Neural progenitor cell (in vitro differentiated cells): ENCODE results near the gene FAM204A. TPM values are rescaled to one million over a fixed set of nuclear protein-coding genes. Genes with fewer than 3 reads are reported as not detected.

ENCODE experiments used
- DNase-seq: peaks from one replicate; pipeline ENCODE4 v3.0.0-alpha.2; 2016; ENCODE audit warnings: low spot score
- H2AFZ ChIP-seq: fragments of 200-600 bp; sonication (generic); replicated peaks from 2 replicates; pipeline ENCODE4 v1.6.1; 2016; ENCODE audit warnings: antibody characterized with exemption
- H3F3A ChIP-seq: fragments of 200-600 bp; sonication (generic); 2 replicates; pipeline ENCODE4 v1.6.1; 2016; ENCODE audit warnings: antibody characterized with exemption, low read depth
- H3K27ac ChIP-seq: fragments of 200-600 bp; sonication (generic); 2 replicates; pipeline ENCODE4 v1.5.1; 2016; ENCODE audit warnings: mild to moderate bottlenecking
- H3K27me3 ChIP-seq: fragments of 200-600 bp; sonication (generic); 2 replicates; pipeline ENCODE4 v1.6.1; 2016; ENCODE audit warnings: mild to moderate bottlenecking, moderate library complexity
- H3K36me3 ChIP-seq: fragments of 200-600 bp; sonication (generic); 2 replicates; pipeline ENCODE4 v1.5.1; 2016
- H3K4me1 ChIP-seq: fragments of 200-600 bp; sonication (generic); 2 replicates; pipeline ENCODE4 v1.6.1; 2016; ENCODE audit warnings: mixed run types
- H3K4me2 ChIP-seq: fragments of 200-600 bp; sonication (generic); 2 replicates; pipeline ENCODE4 v1.6.1; 2016
- H3K4me3 ChIP-seq: fragments of 200-600 bp; sonication (generic); 2 replicates; pipeline ENCODE4 v1.5.1; 2016
- H3K79me2 ChIP-seq: fragments of 200-600 bp; sonication (generic); 2 replicates; pipeline ENCODE4 v1.6.1; 2016; ENCODE audit warnings: low read depth
- H3K9ac ChIP-seq: fragments of 200-600 bp; sonication (generic); 2 replicates; pipeline ENCODE4 v1.6.1; 2016
- H3K9me3 ChIP-seq: fragments of 200-600 bp; sonication (generic); 2 replicates; pipeline ENCODE4 v1.5.1; 2016; ENCODE audit warnings: low read depth
- H4K20me1 ChIP-seq: fragments of 200-600 bp; sonication (generic); 2 replicates; pipeline ENCODE4 v1.6.1; 2016; ENCODE audit warnings: low read depth
- H3K27ac Mint-ChIP-seq: 3 replicates; pipeline ENCODE4 v1.8.0; 2021; ENCODE audit warnings: mixed read lengths
- H3K27me3 Mint-ChIP-seq: 2 replicates; pipeline ENCODE4 v1.8.0; 2022; ENCODE audit warnings: low read depth, mild to moderate bottlenecking, inconsistent platforms, moderate library complexity, mixed read lengths; ENCODE audit not compliant: insufficient read depth
- H3K36me3 Mint-ChIP-seq: 3 replicates; pipeline ENCODE4 v1.8.0; 2021; ENCODE audit warnings: mixed read lengths
- H3K4me1 Mint-ChIP-seq: 3 replicates; pipeline ENCODE4 v1.8.0; 2021; ENCODE audit warnings: mixed read lengths
- H3K4me3 Mint-ChIP-seq: 3 replicates; pipeline ENCODE4 v1.8.0; 2021; ENCODE audit warnings: mild to moderate bottlenecking, moderate library complexity, mixed read lengths
- H3K9me3 Mint-ChIP-seq: 3 replicates; pipeline ENCODE4 v1.8.0; 2020; ENCODE audit warnings: mixed read lengths
- EZH2 ChIP-seq: fragments of 200-600 bp; sonication (generic); IDR thresholded peaks from 2 replicates; pipeline ENCODE4 v1.6.1; 2017; ENCODE audit warnings: antibody characterized with exemption, mild to moderate bottlenecking, moderate library complexity
- EZH2phosphoT487 ChIP-seq: fragments of 200-600 bp; sonication (generic); IDR thresholded peaks from 2 replicates; pipeline ENCODE4 v1.6.1; 2017; ENCODE audit warnings: antibody characterized with exemption
- total RNA-seq: library from RNA; depleted of rRNA; stranded (reverse); fragments of >200 nt; gene quantifications from 2 replicates; pipeline ENCODE4 v1.2.3, GENCODE V29; 2015; ENCODE audit warnings: low replicate concordance
- TF ChIP-seq, protein P1 (sequence below): fragments of 200-600 bp; sonication (generic); IDR thresholded peaks from 2 replicates; pipeline ENCODE4 v1.5.1; 2017; ENCODE audit warnings: antibody characterized with exemption, mild to moderate bottlenecking

Gene FAM204A
- total RNA-seq, 1 donor from 2014 or later, result 77.7 TPM

- H3K27ac ChIP-seq, result no peak overlapping the region
- H3K4me1 ChIP-seq, result no peaks in the 10 kb centered on the region
- no peak overlapping the region for H3K9ac ChIP-seq
- Mint-ChIP-seq H3K27me3 (peaks cover 6% of the 10 kb centered on the region), H3K4me1 (no peaks in the 10 kb centered on the region), H3K4me3 (no peak overlapping the region), H3K9me3 (no peaks in the 10 kb centered on the region), H3K36me3 (no peaks in the 10 kb centered on the region), H3K27ac (no peak overlapping the region)
- TF ChIP-seq EZH2 (no peak), EZH2phosphoT487 (no peak)
- TF ChIP-seq, protein P1, sequence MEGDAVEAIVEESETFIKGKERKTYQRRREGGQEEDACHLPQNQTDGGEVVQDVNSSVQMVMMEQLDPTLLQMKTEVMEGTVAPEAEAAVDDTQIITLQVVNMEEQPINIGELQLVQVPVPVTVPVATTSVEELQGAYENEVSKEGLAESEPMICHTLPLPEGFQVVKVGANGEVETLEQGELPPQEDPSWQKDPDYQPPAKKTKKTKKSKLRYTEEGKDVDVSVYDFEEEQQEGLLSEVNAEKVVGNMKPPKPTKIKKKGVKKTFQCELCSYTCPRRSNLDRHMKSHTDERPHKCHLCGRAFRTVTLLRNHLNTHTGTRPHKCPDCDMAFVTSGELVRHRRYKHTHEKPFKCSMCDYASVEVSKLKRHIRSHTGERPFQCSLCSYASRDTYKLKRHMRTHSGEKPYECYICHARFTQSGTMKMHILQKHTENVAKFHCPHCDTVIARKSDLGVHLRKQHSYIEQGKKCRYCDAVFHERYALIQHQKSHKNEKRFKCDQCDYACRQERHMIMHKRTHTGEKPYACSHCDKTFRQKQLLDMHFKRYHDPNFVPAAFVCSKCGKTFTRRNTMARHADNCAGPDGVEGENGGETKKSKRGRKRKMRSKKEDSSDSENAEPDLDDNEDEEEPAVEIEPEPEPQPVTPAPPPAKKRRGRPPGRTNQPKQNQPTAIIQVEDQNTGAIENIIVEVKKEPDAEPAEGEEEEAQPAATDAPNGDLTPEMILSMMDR, result no peak
- no peak overlapping the region for H2AFZ ChIP-seq
- H3K4me2 ChIP-seq, result no peak overlapping the region
- no peaks in the 10 kb centered on the region for H3K9me3 ChIP-seq
- no peak overlapping the region for H3K4me3 ChIP-seq
- DNase-seq, result no peak
- no peaks in the 10 kb centered on the region for H3F3A ChIP-seq
- H4K20me1 ChIP-seq, result no peaks in the 10 kb centered on the region
- H3K36me3 ChIP-seq, result no peaks in the 10 kb centered on the region
- no peaks in the 10 kb centered on the region for H3K79me2 ChIP-seq
- H3K27me3 ChIP-seq, result no peaks in the 10 kb centered on the region
Measured at GRCh38 chr10:118374404-118374803, 32.3 kb upstream of the FAM204A start.

- peaks cover 4% of the 10 kb centered on the region for H3K27me3 Mint-ChIP-seq
- Histone ChIP-seq H3K4me3 (no peak overlapping the region), H3K9me3 (no peaks in the 10 kb centered on the region), H4K20me1 (no peaks in the 10 kb centered on the region), H3K27ac (no peak overlapping the region), H3F3A (no peaks in the 10 kb centered on the region), H3K4me1 (no peaks in the 10 kb centered on the region), H3K79me2 (no peaks in the 10 kb centered on the region), H2AFZ (no peak overlapping the region), H3K9ac (no peak overlapping the region), H3K4me2 (no peak overlapping the region), H3K36me3 (no peaks in the 10 kb centered on the region), H3K27me3 (no peaks in the 10 kb centered on the region)
- no peaks in the 10 kb centered on the region for H3K4me1 Mint-ChIP-seq
- H3K36me3 Mint-ChIP-seq, result no peaks in the 10 kb centered on the region
- H3K9me3 Mint-ChIP-seq, result no peaks in the 10 kb centered on the region
- no peak overlapping the region for H3K27ac Mint-ChIP-seq
- no peak for DNase-seq
- no peak for TF ChIP-seq EZH2phosphoT487
- TF ChIP-seq, protein P1, result no peak
- TF ChIP-seq EZH2, result no peak
- H3K4me3 Mint-ChIP-seq, result no peak overlapping the region
Measured at GRCh38 chr10:118373786-118374185, 31.7 kb upstream of the FAM204A start.

DNA sequence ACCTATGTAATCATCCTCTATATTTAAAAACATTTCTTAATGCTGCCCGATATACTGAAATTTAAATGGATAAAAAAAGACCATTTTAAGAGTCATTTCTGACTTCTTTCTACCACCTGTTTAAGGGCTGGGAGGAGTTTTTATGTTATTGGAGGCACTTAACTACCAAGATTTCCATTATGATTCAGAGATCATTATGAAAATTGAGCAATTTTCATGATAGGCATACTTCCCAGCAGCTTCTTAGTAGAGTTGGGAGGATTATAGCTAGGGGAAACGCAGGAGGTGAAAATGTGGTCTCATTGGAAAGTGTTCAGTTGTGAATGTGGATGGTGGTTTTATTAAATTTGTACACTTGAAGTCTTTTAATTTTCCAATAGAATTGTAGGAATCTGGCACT, 28.4 kb upstream of the FAM204A start:
- no peak for DNase-seq
- no peak overlapping the region for H2AFZ ChIP-seq
- no peaks in the 10 kb centered on the region for H4K20me1 ChIP-seq
- no peak overlapping the region for H3K9ac ChIP-seq
- H3K4me1 ChIP-seq, result no peaks in the 10 kb centered on the region
- Mint-ChIP-seq H3K4me3 (no peak overlapping the region), H3K27me3 (peaks cover 4% of the 10 kb centered on the region), H3K27ac (no peak overlapping the region), H3K9me3 (peaks cover 8% of the 10 kb centered on the region), H3K4me1 (no peaks in the 10 kb centered on the region), H3K36me3 (no peaks in the 10 kb centered on the region)
- no peaks in the 10 kb centered on the region for H3F3A ChIP-seq
- TF ChIP-seq EZH2, result no peak
- TF ChIP-seq, protein P1, result no peak
- no peak for TF ChIP-seq EZH2phosphoT487
- no peaks in the 10 kb centered on the region for H3K79me2 ChIP-seq
- no peaks in the 10 kb centered on the region for H3K9me3 ChIP-seq
- no peak overlapping the region for H3K4me2 ChIP-seq
- no peak overlapping the region for H3K27ac ChIP-seq
- no peak overlapping the region for H3K4me3 ChIP-seq
- H3K27me3 ChIP-seq, result no peaks in the 10 kb centered on the region
- peaks cover 6% of the 10 kb centered on the region for H3K36me3 ChIP-seq
